SH-SY5Y (cell line): ENCODE measurements around the gene SLC25A31.

Experiments used
- GATA2 ChIP-seq: IDR thresholded peaks from 2 replicates; pipeline ENCODE4 v1.6.1; 2011; ENCODE audit warnings: mild to moderate bottlenecking, low read depth, low read length
- GATA3 ChIP-seq: IDR thresholded peaks from 2 replicates; pipeline ENCODE4 v1.6.1; 2011; ENCODE audit warnings: low read depth, mild to moderate bottlenecking, low read length, moderate library complexity

DNA sequence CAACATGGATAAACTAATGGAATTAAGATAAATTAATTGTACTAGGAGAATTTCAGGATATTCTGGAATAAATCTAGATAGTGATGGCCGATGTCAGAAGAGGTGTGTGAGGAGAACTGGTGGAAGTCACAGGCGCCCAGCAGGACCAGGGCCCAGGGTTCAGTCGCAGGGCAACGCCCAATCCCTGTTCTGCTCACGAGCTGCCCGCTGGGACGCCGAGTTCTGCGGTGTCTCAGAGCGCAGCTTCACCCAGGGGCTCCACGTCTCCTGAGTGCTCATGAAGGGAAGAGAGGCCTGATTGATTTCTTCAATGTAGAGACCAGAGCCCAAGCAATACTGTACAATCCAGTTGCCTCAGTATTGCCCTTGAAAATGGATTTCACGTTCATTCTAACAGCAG lies 50.4 kb downstream of the SLC25A31 start:
- no peak for TF ChIP-seq GATA2
- TF ChIP-seq GATA3: no peak
